Caki2 (cell line): ENCODE results near the gene WFIKKN2. TPM values are rescaled to one million over a fixed set of nuclear protein-coding genes. Genes with fewer than 3 reads are reported as not detected.
"Not testable (repeated sequence)": the region's sequence is repeated elsewhere in the genome, so short reads cannot be mapped to it uniquely, and the experiment has no call there.

Source experiments
- DNase-seq: peaks from one replicate; pipeline ENCODE4 v3.0.0-alpha.2; 2015; ENCODE audit warnings: low read depth
- in situ Hi-C: cut with HindIII; loops from 2 replicates; pipeline ENCODE4 v1.10.0; 2016; ENCODE audit warnings: low sequenced_read_pairs, low pct_unique_long_range_greater_than_20kb, mixed read lengths
- total RNA-seq: library from RNA; depleted of rRNA; stranded (reverse); fragments of >200 nt; shearing (Covaris generic); gene quantifications from 2 replicates; pipeline ENCODE4 v1.2.3, GENCODE V29; 2014; ENCODE audit warnings: low replicate concordance

WFIKKN2 gene
- total RNA-seq, 1 experiment from 2014 or later, result not detected

DNA sequence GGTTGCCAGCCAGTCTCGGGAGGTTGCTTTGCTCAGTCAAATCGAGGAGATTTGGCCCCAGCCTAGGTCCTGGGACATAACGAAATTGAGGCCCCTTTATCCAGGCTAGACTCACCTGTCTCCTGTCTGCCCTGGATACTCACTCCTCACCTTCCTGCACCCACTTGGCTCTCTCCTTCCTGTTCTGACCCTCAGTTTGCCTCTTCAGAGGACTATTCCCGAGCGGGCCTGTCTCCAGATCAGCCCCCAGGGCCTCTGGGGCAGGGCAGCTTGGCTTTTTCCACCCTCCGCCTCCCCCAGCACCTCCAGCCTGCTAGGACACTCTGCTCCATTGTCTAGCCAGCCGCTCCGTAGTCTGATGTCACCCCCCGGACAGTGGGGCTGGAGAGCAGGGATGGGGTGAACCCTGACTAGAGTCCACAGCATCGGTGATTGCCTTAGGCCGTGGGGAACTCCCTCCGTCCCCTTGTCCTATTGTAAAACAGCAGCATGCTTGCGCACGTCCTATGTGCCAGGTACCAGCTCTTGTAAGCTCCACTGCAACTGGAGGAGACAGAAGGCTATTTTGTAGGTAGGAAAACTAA, 8.8 kb downstream of the WFIKKN2 start:
- no peak for DNase-seq
- in situ Hi-C loops, result no loop called here

- peak; percentile 16 for DNase-seq
- in situ Hi-C loops, result no loop called here
These were observed 10.1 kb downstream of the WFIKKN2 start for GRCh38 chr17:50845240-50846147.

- in situ Hi-C loops, result no loop called here
- no peak for DNase-seq
These were observed 12.2 kb downstream of the WFIKKN2 start for GRCh38 chr17:50847566-50847965.

GRCh38 chr17:50848039-50848438, 12.7 kb downstream of the WFIKKN2 start:
- no peak for DNase-seq
- in situ Hi-C loops, result no loop called here

DNA sequence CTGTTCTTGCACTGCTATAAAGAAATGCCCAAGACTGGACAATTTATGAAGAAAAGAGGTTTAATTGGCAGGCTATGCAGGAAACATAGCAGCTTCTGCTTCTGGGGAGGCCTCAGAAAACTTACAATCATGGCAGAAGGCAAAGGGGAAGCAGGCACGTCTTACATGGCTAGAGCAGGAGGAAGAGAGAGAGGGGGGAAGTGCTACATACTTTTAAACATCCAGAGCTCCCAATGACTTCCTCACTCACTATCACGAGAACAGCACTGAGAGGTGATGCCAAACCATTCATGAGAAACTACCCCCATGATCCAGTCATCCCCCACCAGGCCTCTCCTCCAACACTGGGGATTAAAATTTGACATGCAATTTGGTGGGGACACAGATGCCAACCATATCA, 13.3 kb downstream of the WFIKKN2 start:
- in situ Hi-C loops, result no loop called here
- DNase-seq, result no peak

GRCh38 chr17:50850640-50851039, 15.3 kb downstream of the WFIKKN2 start:
- in situ Hi-C loops, result no loop called here
- DNase-seq, result no peak

DNA sequence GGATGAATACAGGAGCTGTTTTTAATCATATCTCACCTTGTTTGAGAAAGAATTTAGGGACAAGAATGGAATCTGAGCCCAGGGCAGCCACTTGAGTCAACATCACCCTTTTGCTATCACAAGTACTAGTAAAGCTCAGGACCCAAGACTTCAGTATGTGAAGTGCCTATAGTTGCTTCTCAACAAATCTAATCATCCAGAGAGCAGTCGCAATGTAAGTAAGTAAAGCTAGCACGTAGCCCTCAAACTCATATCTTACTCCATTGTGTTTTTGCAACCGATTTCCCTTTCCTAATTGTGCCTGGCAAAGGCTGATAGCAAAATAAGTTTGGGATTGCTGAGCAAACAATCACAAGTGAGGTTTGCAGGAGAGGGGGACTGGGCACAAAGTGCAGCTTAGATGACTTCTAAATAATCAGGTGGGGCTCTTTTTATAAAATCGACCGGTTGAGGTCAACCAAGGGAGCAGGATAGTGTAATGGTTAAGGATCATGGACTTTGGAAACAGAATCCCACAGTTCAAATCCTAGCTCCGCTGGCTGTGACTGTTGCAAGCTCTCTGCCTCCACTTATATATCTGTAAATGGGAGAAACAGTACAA, 17.7 kb downstream of the WFIKKN2 start:
- no peak for DNase-seq
- in situ Hi-C loops, result no loop called here

DNA sequence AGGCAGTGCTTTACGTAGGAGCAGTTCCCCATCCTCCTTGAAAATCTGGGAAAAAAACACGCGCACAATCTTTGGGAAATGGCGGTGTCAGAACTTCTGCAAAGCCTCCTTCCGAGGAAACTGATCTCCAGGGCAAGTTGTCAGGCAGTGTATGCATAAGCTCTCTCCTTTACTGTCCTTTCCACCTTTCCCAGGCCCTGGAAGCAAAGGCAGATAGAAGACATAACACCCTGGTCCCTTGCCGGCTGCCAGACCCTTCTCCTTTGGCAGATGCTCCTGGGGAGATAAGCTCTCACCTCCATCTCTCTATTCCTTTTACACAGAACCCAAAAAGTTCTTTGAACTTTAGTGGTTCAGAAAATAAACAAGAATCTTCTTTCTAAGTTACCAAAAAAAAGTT, 18.4 kb downstream of the WFIKKN2 start:
- DNase-seq, result no peak
- in situ Hi-C loops, result no loop called here

GRCh38 chr17:50855708-50856330, 20.4 kb downstream of the WFIKKN2 start:
- in situ Hi-C loops, result no loop called here

DNA sequence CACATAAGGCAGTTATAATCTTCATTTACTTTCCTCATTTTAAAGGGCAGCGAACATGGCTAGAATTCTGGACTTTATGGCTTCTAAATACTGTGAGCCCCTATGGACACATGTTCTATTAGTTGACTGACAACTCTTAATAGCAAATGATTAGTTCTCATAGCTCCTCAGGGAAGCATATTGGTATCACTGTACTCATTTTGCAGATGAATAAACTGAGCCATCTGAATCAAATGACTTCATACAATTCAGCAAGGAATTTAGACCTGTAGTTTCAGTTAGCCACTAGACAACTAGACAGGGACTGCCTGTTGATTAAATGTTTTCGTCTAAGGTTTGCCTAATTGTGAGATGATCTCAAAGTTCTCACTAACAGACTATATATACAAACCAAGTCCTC, 21.0 kb downstream of the WFIKKN2 start:
- in situ Hi-C loops, result no loop called here

More at GRCh38 chr17:50855708-50856330, 20.4 kb downstream of the WFIKKN2 start:
- DNase-seq, result no peak

GRCh38 chr17:50858486-50859225, 23.3 kb downstream of the WFIKKN2 start:
- in situ Hi-C loops, result no loop called here
- DNase-seq, result no peak

More for the DNA sequence above, 21.0 kb downstream of the WFIKKN2 start:
- no peak for DNase-seq

DNA sequence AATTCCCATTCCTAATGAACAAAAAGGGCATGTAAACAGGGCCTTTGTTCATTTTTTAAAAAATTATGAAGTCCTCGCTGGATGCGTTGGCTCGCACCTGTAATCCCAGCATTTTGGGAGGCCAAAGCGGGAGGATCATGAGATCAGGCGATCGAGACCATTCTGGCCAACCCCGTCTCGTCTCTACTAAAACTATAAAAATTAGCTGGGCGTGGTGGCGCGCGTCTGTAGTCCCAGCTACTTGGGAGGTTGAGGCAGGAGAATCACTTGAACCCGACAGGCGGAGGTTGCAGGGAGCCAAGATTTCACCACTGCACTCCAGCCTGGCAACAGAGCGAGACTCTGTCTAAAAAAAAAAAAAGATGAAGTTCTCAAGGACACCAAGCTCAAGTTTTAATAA, 24.3 kb downstream of the WFIKKN2 start:
- in situ Hi-C loops, result loop anchor here (10.0 kb wide), 1 partner anchor 105 kb away; no protein-coding TSS in a partner anchor
- DNase-seq, result not testable (repeated sequence)

- DNase-seq, result no peak
- in situ Hi-C loops, result loop anchor here (10.0 kb wide), 1 partner anchor 103 kb away; no protein-coding TSS in a partner anchor
These were observed 25.9 kb downstream of the WFIKKN2 start for GRCh38 chr17:50861334-50861676.

DNA sequence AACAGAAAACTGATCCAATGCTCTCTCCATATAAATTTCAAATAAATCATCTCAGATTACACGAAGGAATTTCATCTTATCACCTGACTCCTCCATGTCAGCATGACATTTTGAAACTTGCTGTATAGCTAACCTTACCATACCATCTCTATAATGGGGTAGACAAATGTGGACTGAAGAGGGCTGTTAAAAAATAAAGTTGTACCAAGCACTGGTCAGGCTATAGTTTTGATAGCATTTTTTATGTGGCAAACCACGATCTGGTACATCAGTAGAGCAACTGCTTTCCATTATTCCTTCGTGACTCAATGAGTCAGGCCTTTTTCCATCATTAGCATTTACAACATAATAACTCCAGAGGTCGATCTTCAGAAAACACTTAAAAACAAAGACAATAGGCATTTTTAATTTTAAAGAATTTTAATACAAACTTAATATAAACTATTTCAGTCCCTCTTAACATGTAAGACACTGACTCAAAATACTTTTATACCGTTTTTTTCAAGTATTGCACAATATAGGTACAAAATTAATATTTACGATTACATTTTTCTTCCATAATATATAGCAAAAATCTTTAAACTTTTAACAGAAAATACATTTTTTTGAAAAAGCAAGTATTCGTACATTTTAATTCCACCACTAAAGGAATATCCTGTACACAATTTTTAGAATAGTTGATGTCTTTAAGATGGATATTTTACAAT, 26.6 kb downstream of the WFIKKN2 start:
- in situ Hi-C loops, result loop anchor here (10.0 kb wide), 1 partner anchor 103 kb away; no protein-coding TSS in a partner anchor
- DNase-seq, result no peak

DNA sequence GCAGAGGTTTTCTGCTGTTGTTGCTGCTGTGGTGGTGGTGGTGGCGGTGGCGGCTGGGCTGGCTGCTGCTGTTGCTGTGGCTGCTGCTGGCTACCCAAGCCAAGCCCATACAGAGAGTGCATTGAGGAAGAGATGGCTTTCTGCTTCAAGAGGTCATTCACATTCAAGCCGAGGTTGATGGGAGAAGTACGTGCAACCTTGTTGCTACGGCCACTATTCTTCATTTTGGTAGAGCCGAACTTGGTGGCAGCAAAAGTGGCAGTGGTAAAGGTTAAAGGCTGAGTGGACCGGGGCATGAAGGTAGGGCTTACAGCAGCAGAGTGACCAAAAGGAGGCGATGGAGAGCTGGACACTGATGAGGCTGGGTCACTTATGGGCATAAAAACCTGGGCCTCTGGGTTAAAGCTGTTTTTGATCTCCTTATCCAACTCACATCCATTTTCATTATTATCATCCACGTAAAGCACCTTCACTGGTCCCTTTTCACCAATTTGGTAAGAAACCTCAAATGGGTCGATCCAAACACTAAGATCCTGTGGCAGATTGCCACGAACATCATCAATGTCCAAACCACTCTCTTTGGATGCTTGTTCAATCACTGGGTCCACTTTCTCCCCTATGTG, 27.9 kb downstream of the WFIKKN2 start:
- peak; percentile 44 for DNase-seq
- in situ Hi-C loops, result loop anchor here (10.0 kb wide), 1 partner anchor 101 kb away; no protein-coding TSS in a partner anchor

GRCh38 chr17:50863931-50864330, 28.5 kb downstream of the WFIKKN2 start:
- in situ Hi-C loops, result loop anchor here (10.0 kb wide), 1 partner anchor 101 kb away; no protein-coding TSS in a partner anchor
- DNase-seq, result no peak

DNA sequence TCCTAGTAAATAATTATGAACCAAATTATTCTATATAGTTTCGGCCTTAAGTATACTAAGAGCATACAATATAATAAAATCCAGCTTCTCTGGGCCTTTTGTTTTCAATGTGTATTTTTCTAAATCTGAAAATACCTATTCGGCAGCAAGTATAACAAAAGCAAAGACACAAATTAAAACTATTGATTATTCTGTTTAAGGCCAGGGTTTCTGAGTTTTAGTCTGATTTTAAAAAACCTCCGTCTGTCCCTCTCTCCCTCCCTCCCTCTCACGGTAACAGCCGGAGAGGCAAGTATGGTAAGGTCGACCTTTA, 29.3 kb downstream of the WFIKKN2 start:
- in situ Hi-C loops, result loop anchor here (10.0 kb wide), 1 partner anchor 100 kb away; no protein-coding TSS in a partner anchor
- no peak for DNase-seq
